ENCODE measurements around the gene VSNL1.

GRCh38 chr2:17634997-17635396 lies 94.5 kb downstream of the VSNL1 start:
- no peak for TF ChIP-seq CTCF (IDR thresholded peaks at IDR 0.05)
- TF ChIP-seq POLR2A (IDR thresholded peaks at IDR 0.05), result no peak
